Left colon (tissue), 2 donors: ENCODE measurements around the gene SLC39A13. TPM values are rescaled to one million over a fixed set of nuclear protein-coding genes. Genes with fewer than 3 reads are reported as not detected.

Source experiments
- ATAC-seq: fragments of 200-7000 bp; cut with Tn5 transposase; one replicate; pipeline ENCODE4 v1.9.1; 2020; ENCODE audit warnings: mild to moderate bottlenecking, moderate library complexity
- DNase-seq, 2 donors: peaks; one replicate each; pipeline ENCODE4 v3.0.0-alpha.2; 2020
- intact Hi-C, 2 donors: fragments of 100-400 bp; cut with DNase I in 1 of 2; cut with micrococcal nuclease in 1 of 2; formaldehyde crosslinking; loops; one replicate each; pipeline versions ENCODE4 v1.11.2 to v1.14.0; 2022; cut with DNase I, micrococcal nuclease
- total RNA-seq, 2 donors: library from RNA; stranded (reverse); fragmentation: NEBNext Ultra II Directional; extraction: Animal tissue kit (Norgen Biotek cat#: 25700); gene quantifications; one replicate each; pipeline ENCODE4 v1.2.1, GENCODE V29; 2021
- donor health status: DM: no; HTN: no; CAD: no.
- donor health status: DM: yes; HTN: yes; CAD: no.

The SLC39A13 gene
- total RNA-seq, 2 donors from 2014 or later: 17.9 to 20.2 TPM

- intact Hi-C loops: loop anchor here in 1 of 2 donors (10.0 kb wide), 1 partner anchor 67 kb away; the partner anchor contains the start of gene SPI1
- ATAC-seq (no peak), DNase-seq (no peak)
Observed at GRCh38 chr11:47441421-47441820, 33.0 kb downstream of the SLC39A13 start.

- DNase-seq (no peak), ATAC-seq (no peak)
- intact Hi-C loops: loop anchor here in 1 of 2 donors (10.0 kb wide), 1 partner anchor 68 kb away; the partner anchor contains the start of gene SPI1
Observed at GRCh38 chr11:47442514-47442913, 34.1 kb downstream of the SLC39A13 start.

GRCh38 chr11:47443028-47443700 lies 34.8 kb downstream of the SLC39A13 start:
- DNase-seq (no peak), ATAC-seq (no peak)
- intact Hi-C loops: loop anchor here in 1 of 2 donors (10.0 kb wide), 1 partner anchor 68 kb away; the partner anchor contains the start of gene SPI1

- ATAC-seq (no peak), DNase-seq (no peak)
- intact Hi-C loops: loop anchor here in 1 of 2 donors (10.0 kb wide), 1 partner anchor 69 kb away; the partner anchor contains the start of gene SPI1
Observed at GRCh38 chr11:47443817-47444216, 35.4 kb downstream of the SLC39A13 start.

- no peak for ATAC-seq
- intact Hi-C loops: loop anchor here in 1 of 2 donors (10.0 kb wide), 1 partner anchor 71 kb away; the partner anchor contains the start of gene SPI1
- DNase-seq: no peak
Observed at GRCh38 chr11:47445840-47446239, 37.5 kb downstream of the SLC39A13 start.

GRCh38 chr11:47446833-47447232 lies 38.4 kb downstream of the SLC39A13 start:
- no peak for ATAC-seq
- DNase-seq: no peak
- intact Hi-C loops: loop anchor here in 1 of 2 donors (10.0 kb wide), 1 partner anchor 72 kb away; the partner anchor contains the start of gene SPI1

GRCh38 chr11:47447906-47448305 lies 39.5 kb downstream of the SLC39A13 start:
- DNase-seq (no peak), ATAC-seq (no peak)
- intact Hi-C loops: loop anchor here in 1 of 2 donors (10.0 kb wide), 1 partner anchor 73 kb away; the partner anchor contains the start of gene SPI1

- no peak for ATAC-seq
- DNase-seq: no peak
- intact Hi-C loops: loop anchor here in 1 of 2 donors (10.0 kb wide), 1 partner anchor 74 kb away; the partner anchor contains the start of gene SPI1
Observed at GRCh38 chr11:47448566-47449427, 40.4 kb downstream of the SLC39A13 start, which contains the start of gene RAPSN. RAPSN (minus strand) TSS chr11:47449136; CDS start chr11:47448964, 172 bp downstream.

GRCh38 chr11:47449541-47449940 lies 41.2 kb downstream of the SLC39A13 start:
- ATAC-seq (no peak), DNase-seq (no peak)
- intact Hi-C loops: loop anchor here in 1 of 2 donors (10.0 kb wide), 1 partner anchor 75 kb away; the partner anchor contains the start of gene SPI1

GRCh38 chr11:47451436-47451835 lies 43.0 kb downstream of the SLC39A13 start:
- intact Hi-C loops: loop anchor here in 1 of 2 donors (10.0 kb wide), 1 partner anchor 77 kb away; the partner anchor contains the start of gene SPI1
- ATAC-seq (no peak), DNase-seq (no peak)

- intact Hi-C loops: loop anchor here in 1 of 2 donors (10.0 kb wide), 1 partner anchor 77 kb away; the partner anchor contains the start of gene SPI1
- DNase-seq (no peak), ATAC-seq (no peak)
Observed at GRCh38 chr11:47451990-47452389, 43.6 kb downstream of the SLC39A13 start.

- intact Hi-C loops: loop anchor here in 1 of 2 donors (10.0 kb wide), 1 partner anchor 79 kb away; the partner anchor contains the start of gene SPI1
- DNase-seq (no peak), ATAC-seq (no peak)
Observed at GRCh38 chr11:47453365-47453764, 45.0 kb downstream of the SLC39A13 start.

- peak; percentile 92 for ATAC-seq
- DNase-seq: peak; percentile 74 to 77
- intact Hi-C loops: loop anchor here in 1 of 2 donors (10.0 kb wide), 1 partner anchor 79 kb away; the partner anchor contains the start of gene SPI1
Observed at GRCh38 chr11:47454258-47454671, 45.9 kb downstream of the SLC39A13 start.

- DNase-seq: no peak
- ATAC-seq: no peak
- intact Hi-C loops: no loop called here
Observed at GRCh38 chr11:47460571-47461235, 52.3 kb downstream of the SLC39A13 start.

- no peak for DNase-seq
- ATAC-seq: no peak
- intact Hi-C loops: no loop called here
Observed at GRCh38 chr11:47461876-47462275, 53.5 kb downstream of the SLC39A13 start.

GRCh38 chr11:47464483-47464882 lies 56.1 kb downstream of the SLC39A13 start:
- DNase-seq (no peak), ATAC-seq (no peak)
- intact Hi-C loops: no loop called here
